ENCODE measurements around the gene ZC2HC1C.

DNA sequence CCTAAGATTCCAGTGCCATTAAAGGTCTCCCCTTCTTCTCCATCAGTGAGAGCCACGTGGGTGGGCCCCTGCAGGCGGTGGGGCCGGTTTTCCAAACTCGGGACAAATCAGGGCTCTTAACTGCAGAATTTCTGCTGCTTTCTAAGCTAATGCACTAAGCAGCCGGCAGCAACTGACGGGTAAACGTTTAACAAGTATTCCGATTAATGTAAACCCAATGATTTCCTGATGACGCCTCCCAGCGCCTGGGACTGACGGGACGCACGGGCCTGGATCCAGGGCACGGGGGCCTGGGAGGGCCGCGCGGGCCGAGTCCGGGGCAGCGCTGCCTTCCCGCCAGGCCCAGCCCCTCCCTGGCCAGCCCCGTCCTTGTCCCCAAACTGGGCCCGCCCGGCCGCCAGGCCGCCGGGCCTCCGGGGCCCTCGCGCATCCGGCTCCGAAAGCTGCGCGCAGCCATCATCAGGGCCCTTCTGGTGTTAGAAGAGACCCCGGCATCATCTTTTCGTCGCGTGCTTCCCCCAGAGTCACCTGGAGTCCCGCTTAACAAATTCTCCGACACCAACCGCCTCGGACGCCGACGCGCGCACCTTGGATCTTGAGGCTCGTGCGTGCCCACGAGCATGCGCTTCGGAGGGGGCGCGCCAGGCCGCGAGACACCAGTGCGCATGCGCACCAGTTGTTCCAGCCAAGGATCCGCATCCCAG lies 18.4 kb upstream of the ZC2HC1C start, which contains the start of gene MLH3:
- TF ChIP-seq POLR2A (IDR thresholded peaks at IDR 0.05) = peak in 1 of 2 donors; percentile 30
- TF ChIP-seq, protein P1, sequence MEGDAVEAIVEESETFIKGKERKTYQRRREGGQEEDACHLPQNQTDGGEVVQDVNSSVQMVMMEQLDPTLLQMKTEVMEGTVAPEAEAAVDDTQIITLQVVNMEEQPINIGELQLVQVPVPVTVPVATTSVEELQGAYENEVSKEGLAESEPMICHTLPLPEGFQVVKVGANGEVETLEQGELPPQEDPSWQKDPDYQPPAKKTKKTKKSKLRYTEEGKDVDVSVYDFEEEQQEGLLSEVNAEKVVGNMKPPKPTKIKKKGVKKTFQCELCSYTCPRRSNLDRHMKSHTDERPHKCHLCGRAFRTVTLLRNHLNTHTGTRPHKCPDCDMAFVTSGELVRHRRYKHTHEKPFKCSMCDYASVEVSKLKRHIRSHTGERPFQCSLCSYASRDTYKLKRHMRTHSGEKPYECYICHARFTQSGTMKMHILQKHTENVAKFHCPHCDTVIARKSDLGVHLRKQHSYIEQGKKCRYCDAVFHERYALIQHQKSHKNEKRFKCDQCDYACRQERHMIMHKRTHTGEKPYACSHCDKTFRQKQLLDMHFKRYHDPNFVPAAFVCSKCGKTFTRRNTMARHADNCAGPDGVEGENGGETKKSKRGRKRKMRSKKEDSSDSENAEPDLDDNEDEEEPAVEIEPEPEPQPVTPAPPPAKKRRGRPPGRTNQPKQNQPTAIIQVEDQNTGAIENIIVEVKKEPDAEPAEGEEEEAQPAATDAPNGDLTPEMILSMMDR (IDR thresholded peaks at IDR 0.05) = no peak
